ENCODE data around the gene OSGIN1.

The OSGIN1 gene

DNA sequence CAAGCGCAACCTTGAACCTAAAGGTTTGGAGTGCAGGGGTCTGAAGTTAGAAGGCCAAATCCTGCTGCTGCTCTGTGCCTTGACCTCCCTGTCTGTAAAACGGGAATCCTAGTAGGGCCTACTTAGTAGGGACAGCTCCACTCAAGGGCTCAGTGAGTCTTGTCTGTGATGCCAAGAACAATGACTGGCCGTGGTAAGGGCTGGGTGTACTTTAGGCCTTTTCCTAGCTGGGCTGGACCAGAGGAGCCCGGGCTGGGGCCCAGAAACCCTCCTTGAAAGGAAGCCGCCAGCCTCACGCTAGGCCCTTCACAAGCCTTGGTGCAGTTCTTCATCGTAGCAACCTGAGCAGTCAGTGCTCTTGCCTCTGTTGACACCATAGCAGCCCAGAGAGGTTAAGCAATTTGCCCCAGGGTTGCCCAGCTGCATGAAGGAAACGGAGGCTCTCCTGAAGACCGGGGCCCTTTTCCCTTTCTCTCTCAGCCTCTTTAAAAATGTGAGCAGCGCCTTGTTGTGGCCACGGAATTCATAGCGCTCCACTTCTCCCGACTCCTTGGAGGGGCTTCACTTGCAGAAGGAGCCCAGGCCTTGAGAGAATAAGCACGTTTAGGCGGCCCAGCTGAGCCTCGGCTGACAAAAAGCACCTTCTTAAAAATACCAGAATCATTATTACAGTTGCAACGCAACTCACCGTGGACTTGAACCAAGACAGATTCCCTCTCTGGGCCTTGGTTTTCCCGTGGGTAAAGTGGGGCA is 19.4 kb downstream of the OSGIN1 start:
- DNase-seq (ENCODE audit: low spot score): no peak

DNA sequence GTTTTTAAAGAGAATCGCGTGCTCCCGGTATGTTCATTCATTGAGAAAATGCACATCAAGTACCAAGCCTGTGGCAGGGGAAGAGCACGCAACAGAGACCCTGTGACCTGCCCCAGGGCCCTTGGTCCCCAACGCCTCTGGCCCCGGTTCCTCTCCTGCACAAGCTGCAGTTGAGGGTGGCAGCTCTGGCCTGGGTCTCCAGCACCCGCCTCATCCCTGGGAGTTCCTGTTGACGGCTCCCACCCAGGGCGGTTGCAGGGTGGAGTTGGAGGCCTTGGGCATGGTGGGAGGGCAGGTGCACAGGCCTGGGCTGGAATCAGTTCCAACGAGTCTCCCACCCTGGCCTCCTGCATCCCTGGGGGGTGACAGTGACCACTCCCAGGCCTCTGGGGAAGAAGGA is 20.0 kb downstream of the OSGIN1 start:
- DNase-seq (ENCODE audit: low spot score): no peak

DNA sequence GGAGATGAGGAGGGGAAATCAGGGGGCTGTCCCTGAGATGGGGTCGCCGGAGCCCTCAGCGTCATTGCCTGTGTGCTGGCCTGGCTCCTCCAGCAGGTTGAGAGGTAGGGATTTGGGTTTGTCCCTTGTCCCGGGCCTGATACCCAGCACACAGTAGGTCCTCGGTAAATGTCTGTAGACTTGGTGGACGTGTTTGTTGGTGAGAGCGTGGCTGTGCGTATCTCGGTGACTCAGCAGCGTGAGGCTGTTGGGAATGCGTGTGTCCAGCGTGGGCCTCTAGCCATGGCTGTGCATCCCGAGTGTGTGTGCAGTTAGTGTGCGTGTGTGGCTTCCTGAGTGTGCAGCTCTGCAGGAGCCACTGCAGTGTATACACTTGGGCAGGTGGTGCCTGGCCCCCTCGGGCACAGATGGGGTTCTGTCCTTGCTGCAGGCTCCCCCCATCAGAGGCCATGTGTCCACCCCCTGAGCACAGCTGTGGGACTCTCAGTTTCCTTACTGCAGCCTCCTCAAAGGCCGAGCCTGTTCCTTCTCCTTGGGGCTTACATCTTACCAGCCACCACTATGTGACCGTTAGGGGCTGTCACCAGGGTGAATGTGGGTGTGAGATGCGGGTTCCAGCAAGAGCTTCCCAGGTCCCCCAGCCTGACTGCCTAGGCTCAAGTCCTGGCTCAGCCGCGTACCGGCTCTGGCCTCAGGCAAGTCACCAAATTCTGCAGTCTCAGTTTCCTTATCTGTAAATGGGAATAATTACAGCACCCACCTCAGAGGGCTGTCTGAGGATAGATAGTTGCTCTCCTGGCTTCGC is 20.7 kb downstream of the OSGIN1 start:
- no peak for DNase-seq (ENCODE audit: low spot score)

DNA sequence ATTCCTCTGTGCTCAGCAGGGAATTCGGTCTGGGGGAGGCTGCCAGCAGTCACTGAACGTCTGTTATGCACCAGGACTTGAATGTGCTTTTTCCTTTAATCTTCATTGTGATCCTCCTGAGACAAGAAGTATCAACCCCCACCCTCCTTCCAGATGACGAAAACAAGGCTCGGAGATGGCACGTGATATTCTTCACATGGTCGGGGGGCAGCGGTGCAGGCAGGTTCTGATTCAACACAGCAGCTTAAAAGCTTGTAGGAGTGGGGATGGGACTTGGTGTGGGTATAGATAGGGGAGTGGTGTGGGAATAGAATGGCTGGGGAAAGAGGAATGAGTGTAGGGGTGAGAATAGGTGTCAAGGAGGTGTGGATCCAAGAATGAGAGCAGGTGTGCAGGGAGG is 21.4 kb downstream of the OSGIN1 start:
- DNase-seq (ENCODE audit: low spot score): no peak

DNA sequence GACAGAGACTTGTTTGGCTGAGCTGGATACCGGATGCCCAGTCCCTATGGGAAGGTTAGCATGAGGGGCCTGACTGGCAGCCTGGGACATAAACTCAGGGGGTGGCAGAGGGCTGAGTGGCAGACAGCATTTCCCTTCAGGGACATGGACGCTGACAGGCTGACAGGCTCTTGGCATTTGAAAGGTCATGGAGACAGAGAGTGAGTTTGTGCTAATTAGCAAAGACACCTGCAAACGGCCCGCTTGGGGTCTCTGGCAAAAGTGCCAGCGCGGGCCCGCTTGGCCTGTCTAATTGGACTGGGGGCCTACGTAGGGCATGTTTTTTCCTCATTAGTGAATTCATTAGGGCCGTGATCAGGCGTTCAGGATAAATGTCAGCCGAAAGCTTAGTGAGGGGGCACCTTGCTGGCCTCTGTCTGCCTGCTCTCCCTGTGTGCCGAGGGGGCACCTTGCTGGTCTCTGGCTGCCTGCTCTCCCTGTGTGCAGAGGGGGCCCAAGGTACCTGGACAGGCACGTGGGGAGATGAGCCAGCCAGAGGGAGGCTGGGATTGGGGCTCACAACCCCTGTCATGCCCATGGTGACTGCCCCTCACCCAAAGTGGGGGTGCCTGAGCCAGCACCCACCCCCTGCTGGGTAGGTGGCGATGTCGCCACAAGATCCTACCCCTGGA is 22.7 kb downstream of the OSGIN1 start:
- no peak for DNase-seq (ENCODE audit: low spot score)

DNA sequence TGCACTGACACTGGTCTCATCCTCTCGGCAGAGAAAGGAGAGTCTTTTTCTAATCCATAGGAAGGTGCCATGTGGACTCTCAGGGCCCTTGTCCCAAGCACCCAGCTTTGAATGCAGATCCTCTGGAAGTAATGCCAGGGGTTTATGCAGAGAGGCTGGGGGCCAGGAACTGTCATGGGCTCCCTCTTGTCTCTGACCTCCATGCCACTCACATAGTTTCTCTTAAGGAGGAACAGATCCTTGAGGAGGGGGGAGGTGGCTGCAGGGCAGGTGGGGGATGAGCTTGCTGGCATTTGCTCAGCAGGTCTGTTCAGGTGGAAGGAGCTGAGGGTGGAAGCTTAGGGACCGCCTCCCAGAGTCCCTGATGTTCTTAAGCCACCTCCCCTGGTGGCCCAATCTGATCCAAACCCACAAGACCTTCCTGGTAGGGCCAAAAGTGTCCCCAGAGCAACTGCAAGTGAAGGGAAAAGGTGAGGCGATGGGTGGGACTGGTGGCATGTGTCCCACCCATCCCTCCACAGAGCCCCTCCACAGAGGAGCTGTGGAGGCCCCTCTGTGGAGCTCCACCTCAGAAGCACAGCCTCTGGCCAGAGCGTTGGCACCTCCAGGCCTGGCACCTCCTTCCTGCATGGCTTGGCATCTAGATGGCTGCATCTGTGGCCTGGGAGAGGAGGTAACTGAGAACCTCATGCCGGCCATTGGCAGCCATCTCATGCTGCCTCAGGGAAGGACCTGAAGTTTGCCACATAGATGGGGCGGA is 24.2 kb downstream of the OSGIN1 start:
- DNase-seq (ENCODE audit: low spot score): no peak

DNA sequence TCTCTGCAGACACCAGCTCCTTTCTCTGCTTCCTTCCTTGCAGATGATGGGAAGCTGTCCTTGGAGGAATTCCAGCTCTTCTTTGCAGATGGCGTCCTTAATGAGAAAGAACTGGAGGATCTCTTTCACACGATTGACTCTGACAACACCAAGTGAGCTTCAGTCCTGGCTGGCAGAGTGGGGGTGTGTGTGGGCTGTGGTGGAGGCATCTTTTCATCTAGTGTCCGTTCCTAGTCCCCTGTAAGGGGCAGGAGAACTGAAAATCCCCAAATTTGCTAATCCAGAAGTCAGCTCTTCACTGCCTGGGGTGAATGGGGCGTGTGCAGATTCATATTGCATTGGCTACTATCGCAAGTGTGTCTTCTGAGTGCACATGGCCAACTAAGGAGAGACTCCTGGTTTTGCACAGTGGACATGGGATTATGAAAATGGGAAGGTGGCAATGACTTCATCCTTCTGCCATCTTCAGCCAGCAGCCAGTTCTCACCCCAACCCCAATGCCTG is 25.4 kb downstream of the OSGIN1 start:
- DNase-seq (ENCODE audit: low spot score): no peak

DNA sequence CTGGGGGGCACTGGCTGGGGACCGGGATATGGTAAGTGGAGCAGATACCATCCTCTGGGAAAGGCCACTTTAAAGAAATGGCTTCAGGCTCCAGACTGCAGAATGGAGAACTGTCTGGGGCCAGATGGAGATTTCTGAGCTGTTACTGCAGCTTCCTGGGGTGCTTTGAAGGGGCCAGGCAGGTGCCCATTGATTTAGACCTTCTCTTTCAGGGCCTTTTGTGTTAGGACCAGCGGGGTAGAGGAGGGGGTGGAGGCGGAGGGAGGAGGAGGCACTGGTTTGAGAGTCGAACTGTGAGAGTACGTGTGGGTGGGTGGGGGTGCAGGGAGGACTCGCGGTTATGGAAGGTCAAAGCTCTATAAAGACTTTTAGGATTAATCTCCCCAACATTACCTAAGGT is 26.4 kb downstream of the OSGIN1 start:
- no peak for DNase-seq (ENCODE audit: low spot score)

DNA sequence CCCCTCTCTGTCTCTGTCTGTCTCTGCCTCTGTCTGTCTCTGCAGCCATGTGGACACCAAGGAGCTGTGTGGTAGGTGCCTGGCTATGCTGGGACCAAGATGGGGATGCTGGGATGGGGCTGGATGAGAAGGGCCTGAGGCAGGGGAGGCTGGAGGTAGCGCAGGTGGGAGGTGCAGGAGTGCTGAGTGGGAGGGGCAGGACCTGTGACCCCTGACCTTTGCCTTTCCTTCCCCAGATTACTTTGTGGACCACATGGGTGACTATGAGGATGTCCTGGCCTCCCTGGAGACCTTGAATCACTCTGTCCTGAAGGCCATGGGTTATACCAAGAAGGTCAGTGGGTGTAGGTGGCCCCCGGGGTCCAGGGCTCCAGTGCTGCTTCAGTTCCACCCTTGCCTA is 27.8 kb downstream of the OSGIN1 start:
- DNase-seq (ENCODE audit: low spot score): no peak

DNA sequence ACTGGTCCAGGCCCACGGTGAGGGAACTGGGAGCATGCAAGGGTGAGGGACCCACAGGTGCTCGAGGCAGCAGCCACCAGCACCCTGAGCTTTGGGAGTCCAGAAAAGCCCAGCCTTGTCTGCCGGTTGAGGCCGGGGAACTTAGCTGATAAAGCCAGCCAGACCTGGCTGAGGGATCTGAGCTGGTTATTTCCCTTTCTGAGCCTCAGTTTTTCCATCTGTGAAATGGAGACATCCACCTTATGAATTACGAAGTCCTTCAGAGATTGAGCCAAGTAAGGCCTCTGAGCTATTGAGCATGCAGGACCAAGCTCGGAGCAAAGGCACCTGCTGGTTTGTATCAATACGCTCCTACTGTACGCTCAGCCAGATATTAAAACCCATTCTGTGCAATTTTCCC is 28.8 kb downstream of the OSGIN1 start:
- DNase-seq (ENCODE audit: low spot score): no peak

DNA sequence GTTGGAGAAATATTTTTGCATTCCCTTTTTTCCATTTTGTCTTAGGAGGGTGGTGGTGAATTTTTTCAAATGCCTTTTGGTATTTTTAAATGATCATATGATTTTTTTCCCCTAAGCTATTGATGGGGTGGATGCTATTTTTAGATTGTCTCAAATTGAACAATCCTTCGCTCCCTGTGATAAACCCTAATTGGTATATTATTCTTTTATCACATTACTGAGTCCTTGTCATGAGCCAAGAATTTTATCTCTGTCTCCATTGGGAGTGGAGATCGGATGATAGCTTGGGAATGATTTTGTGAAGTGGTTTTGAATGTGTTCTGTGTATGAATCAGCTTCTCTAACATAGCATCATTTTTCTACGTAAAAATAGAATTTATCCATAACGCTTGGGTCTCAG is 30.5 kb downstream of the OSGIN1 start:
- no peak for DNase-seq (ENCODE audit: low spot score)

DNA sequence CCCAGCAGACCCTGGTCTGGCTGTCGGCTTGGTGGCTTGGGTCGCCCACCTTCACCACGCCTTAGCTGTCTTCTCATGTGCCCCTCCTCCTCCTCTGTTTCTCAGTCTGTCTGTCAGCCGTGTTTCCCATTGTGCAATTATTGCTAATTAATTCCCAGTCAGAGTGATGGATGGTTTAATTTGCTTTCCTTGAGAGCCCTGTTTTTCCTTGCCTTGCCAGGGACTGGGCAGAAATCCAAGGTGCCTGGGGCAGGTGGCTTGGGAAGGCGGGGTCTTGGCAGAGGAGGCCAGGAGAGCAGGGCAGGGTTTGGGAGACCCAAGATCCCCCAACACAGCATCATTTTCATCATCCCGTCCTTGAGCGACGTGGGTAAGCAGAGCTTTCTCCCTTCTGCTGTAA is 36.3 kb downstream of the OSGIN1 start:
- DNase-seq (ENCODE audit: low spot score): no peak

DNA sequence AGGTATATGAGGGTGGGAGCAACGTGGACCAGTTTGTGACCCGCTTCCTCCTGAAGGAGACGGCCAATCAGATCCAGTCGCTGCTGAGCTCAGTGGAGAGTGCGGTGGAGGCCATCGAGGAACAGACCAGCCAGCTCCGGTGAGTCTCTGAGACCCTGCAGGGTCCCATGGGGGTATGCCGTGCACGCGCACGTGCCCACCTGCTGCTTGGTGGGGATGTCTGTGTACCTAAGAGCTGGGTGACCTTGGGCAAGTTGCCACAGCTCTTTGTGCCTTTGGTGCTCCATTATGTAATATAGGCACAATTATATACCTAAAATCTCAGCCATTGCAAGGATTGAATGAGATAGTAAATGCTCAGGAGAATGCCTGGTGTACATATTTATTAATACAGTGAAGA is 37.5 kb downstream of the OSGIN1 start:
- DNase-seq (ENCODE audit: low spot score): no peak

DNA sequence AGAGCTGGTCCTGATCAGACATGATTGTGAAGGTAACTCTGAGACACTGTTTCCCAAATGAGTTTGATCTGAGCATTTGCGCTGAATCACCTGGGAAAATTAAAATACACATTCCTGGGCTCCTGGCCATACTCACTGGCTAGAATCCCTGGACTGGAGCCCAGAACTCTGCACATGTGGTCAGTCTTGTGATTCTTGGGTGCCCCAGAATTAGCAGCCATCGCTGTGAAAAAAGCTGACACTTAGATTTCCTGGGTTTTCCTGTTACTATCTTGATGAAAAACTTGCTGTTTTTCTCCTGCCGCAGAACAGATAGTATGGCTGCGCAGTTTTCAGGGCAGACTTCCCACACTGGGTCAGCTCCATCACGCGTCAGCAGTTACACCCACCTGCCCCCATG is 39.6 kb downstream of the OSGIN1 start:
- peak; percentile 40 for DNase-seq (ENCODE audit: low spot score)

DNA sequence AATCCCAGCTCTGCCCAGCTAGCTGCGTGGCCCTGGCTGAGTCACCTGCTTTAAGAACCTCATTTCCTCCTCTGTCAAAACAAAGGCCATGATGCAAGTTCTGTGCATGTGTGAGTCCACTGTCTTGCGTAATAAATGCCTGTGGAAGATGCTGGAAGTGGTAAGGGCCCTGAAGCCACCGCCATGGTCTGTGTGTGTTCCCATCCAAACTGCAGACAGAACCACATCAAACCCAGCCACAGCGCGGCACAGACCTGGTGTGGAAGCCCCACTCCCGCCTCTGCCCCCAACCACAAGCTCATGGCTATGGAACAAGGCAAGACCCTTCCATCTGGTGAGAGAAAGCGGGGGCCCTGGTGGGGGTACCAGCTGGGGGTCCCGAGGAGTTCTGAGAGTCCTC is 41.0 kb downstream of the OSGIN1 start:
- DNase-seq (ENCODE audit: low spot score): no peak

DNA sequence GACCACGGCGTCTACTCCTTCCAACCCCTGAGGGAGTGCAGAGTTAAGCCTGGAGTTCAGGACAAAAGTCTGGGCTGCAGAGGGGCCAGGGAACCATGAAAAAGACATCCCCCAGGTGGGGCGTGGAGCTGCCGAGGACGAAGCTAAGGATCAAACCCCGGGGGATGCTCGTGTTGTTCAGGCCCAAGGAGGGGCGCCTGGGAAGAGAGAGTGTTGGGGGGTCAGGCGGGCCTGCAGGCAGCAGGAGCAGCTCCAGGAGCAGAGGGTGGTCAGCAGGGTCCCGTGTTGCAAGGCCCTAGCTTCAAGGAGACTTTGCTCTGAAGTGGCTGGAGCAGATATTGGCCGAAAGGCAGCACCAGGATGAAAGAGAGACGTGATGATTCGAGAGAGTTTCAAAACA is 41.7 kb downstream of the OSGIN1 start:
- DNase-seq (ENCODE audit: low spot score): no peak

DNA sequence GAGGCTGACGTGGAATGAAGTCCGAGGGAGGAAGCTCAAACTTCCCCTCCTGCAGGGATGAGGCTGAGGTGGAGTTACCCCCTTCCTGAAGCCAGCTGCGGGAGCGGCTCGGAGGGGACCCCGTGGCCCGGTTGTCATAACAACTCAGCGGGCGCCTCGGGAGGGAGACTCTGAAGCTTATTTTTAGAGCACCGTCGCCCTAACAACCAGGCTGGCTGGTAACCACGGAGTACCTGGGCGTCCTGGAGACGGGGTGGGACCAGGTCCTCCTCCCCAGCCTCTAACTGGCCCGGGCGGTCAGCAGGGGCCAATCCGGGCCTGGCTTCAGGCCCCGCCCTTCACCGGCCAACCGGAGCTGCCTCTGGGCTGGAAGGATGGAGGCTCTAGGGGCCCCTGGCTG is 42.7 kb downstream of the OSGIN1 start:
- no peak for DNase-seq (ENCODE audit: low spot score)

DNA sequence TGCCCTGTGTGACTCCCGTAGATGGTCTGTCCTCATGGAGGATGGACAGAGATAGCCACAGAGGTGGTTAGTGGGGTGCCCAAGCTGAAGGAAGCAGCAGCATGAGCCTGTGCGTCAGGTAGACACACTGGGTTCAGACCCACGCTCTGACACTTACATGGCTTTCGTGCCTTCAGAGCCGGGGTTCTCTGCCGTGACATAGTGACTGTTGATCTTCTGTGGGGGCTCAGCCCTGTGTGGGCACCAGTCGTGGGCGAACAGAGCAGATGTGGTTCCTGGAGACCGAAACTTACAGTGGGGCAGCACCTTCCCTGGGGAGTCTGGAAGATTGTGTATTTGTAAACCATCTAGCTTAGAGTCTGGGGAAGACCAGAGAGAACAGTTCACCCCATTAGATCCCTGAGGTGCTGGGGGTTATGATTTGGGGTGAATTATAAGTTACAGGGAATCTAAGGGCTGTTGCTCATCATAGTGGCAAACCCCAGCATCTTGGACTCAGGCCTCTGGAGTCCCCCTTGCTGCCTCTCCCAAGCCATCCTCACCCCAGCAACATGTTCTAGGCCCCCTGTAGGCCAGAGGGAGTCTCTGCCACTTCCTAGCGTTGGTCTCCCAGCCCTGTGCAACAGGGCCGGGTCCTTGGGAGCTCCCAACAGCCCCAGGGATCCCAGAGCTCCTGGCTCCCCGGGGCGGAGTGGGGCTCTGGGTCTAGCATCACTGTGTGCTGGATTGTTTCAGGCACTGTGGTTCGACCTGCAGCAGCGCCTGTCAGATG is 43.6 kb downstream of the OSGIN1 start:
- no peak for DNase-seq (ENCODE audit: low spot score)

DNA sequence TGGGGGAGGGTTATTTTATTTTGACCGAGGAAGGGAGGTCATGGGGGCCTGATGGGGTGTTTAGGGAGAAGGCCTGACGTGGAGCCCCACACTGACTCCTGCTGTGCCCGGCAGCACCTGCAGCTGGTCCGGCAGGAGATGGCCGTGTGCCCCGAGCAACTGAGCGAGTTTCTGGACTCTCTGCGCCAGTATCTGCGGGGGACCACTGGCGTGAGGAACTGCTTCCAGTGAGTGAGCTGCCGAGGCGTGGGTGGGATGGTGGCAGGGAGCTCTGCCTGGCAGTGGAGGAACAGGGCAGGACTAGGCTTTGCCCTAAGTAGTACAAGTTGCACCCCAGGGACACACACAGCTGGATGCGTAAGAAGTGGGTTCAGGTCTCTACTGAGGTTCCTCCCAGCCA is 45.1 kb downstream of the OSGIN1 start:
- no peak for DNase-seq (ENCODE audit: low spot score)

DNA sequence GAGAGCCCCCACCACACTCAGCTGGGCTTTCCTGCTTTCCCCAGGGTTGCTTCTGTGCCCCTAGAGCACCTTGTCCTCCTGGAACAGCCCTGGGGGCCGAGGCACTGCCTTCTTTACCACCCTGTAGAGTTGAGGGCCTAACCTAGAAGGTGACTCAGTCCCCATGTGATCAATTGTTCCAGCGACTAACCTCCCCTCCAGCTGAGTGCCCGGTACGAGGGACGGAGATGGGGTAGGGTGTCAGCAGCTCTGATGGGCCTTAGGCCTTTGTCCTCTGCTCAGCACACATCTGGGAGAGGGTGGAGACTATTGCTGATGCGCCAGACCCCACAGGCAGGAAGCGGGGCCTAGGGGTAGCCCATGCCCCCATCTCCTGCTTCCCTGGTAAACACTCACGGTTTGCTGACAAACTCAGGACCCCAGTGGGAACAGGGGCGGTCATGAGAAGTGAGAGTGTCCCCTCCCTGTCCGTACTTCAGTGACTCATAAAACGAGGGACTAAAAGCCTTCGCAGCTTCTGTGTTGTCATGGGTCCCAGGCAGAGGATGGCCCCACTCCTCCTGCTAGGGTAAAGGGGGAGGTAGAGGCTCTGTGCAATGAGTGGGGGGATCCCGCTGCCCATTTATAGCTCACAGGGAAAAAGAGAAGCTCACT is 48.1 kb downstream of the OSGIN1 start:
- no peak for DNase-seq (ENCODE audit: low spot score)

DNA sequence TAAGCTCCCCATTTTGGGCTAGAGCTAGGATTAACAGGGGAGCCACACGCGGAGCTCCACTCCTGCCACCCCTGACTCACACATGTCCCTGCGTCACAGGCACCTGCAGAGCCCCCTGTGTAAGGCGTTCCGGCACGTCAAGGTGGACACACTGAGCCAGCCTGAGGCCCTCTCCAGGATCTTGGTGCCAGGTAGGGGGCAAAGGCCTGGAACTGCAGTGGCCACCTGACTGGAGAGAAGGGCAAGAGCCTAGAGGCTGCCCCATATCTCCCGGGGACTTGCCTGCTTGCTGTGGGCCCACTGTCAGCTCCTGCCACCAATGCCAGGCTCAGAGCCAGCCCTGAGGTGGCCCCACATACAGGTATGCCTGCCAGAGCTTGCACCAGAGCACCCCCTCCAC is 48.7 kb downstream of the OSGIN1 start:
- DNase-seq (ENCODE audit: low spot score): no peak

Data from globus pallidus (tissue), 1 donor.